Endothelial cell (in vitro differentiated cells): ENCODE measurements around the gene PAFAH1B1. TPM values are rescaled to one million over a fixed set of nuclear protein-coding genes. Genes with fewer than 3 reads are reported as not detected.

Experiments used
- DNase-seq: peaks from one replicate; pipeline ENCODE4 v3.0.0; 2021; ENCODE audit warnings: low spot score
- H3K27ac Mint-ChIP-seq: one replicate; pipeline ENCODE4 v1.8.0; 2021; ENCODE audit warnings: mixed read lengths, inconsistent platforms; ENCODE audit not compliant: unreplicated experiment
- H3K27me3 Mint-ChIP-seq: one replicate; pipeline ENCODE4 v1.8.0; 2021; ENCODE audit warnings: mild to moderate bottlenecking, moderate library complexity, mixed read lengths, inconsistent platforms; ENCODE audit not compliant: unreplicated experiment
- H3K36me3 Mint-ChIP-seq: one replicate; pipeline ENCODE4 v1.8.0; 2021; ENCODE audit warnings: mild to moderate bottlenecking, low read depth, mixed read lengths, inconsistent platforms; ENCODE audit not compliant: unreplicated experiment
- H3K4me1 Mint-ChIP-seq: one replicate; pipeline ENCODE4 v1.8.0; 2021; ENCODE audit warnings: mild to moderate bottlenecking, mixed read lengths, inconsistent platforms; ENCODE audit not compliant: unreplicated experiment
- H3K4me3 Mint-ChIP-seq: one replicate; pipeline ENCODE4 v1.8.0; 2021; ENCODE audit warnings: mild to moderate bottlenecking, mixed read lengths, inconsistent platforms; ENCODE audit not compliant: unreplicated experiment
- H3K9me3 Mint-ChIP-seq: one replicate; pipeline ENCODE4 v1.8.0; 2021; ENCODE audit warnings: mixed read lengths, inconsistent platforms; ENCODE audit not compliant: unreplicated experiment
- total RNA-seq: library from RNA; stranded (reverse); fragmentation: NEBNext Ultra II Directional; extraction: Animal tissue kit (Norgen Biotek cat#: 25700); gene quantifications from one replicate; pipeline ENCODE4 v1.2.1, GENCODE V29; 2021; ENCODE audit not compliant: unreplicated experiment
- TF ChIP-seq, protein P1 (sequence below): fragments of 200-600 bp; sonication (generic); IDR thresholded peaks from one replicate; pipeline ENCODE4 v1.5.0; 2021; ENCODE audit warnings: antibody characterized with exemption; ENCODE audit not compliant: unreplicated experiment

The PAFAH1B1 gene
- total RNA-seq, 1 donor from 2014 or later = 141 TPM

DNA sequence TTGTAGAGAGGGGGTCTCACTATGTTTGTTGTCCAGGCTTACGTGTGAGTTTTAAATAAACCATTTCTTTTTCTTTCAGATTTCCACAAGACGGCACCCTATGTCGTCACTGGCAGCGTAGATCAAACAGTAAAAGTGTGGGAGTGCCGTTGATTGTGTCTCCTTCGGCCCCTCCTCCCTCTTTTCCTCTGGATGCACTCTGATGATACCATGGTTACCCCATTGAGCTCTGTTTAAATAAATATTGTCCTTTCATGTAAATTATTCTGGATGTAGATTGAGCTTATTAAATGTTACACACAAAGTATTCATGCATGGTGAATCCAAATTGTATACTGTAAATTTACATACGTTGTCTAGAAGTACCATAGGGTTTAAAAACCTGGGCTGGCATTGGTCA lies 88.2 kb downstream of the PAFAH1B1 start:
- peaks cover 22% of the 10 kb centered on the region for H3K36me3 Mint-ChIP-seq
- H3K27me3 Mint-ChIP-seq = peaks cover 6% of the 10 kb centered on the region
- no peak overlapping the region for H3K27ac Mint-ChIP-seq
- TF ChIP-seq, protein P1, sequence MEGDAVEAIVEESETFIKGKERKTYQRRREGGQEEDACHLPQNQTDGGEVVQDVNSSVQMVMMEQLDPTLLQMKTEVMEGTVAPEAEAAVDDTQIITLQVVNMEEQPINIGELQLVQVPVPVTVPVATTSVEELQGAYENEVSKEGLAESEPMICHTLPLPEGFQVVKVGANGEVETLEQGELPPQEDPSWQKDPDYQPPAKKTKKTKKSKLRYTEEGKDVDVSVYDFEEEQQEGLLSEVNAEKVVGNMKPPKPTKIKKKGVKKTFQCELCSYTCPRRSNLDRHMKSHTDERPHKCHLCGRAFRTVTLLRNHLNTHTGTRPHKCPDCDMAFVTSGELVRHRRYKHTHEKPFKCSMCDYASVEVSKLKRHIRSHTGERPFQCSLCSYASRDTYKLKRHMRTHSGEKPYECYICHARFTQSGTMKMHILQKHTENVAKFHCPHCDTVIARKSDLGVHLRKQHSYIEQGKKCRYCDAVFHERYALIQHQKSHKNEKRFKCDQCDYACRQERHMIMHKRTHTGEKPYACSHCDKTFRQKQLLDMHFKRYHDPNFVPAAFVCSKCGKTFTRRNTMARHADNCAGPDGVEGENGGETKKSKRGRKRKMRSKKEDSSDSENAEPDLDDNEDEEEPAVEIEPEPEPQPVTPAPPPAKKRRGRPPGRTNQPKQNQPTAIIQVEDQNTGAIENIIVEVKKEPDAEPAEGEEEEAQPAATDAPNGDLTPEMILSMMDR = no peak
- H3K4me1 Mint-ChIP-seq = peaks cover 16% of the 10 kb centered on the region
- no peak for DNase-seq
- no peaks in the 10 kb centered on the region for H3K9me3 Mint-ChIP-seq
- H3K4me3 Mint-ChIP-seq = no peak overlapping the region

DNA sequence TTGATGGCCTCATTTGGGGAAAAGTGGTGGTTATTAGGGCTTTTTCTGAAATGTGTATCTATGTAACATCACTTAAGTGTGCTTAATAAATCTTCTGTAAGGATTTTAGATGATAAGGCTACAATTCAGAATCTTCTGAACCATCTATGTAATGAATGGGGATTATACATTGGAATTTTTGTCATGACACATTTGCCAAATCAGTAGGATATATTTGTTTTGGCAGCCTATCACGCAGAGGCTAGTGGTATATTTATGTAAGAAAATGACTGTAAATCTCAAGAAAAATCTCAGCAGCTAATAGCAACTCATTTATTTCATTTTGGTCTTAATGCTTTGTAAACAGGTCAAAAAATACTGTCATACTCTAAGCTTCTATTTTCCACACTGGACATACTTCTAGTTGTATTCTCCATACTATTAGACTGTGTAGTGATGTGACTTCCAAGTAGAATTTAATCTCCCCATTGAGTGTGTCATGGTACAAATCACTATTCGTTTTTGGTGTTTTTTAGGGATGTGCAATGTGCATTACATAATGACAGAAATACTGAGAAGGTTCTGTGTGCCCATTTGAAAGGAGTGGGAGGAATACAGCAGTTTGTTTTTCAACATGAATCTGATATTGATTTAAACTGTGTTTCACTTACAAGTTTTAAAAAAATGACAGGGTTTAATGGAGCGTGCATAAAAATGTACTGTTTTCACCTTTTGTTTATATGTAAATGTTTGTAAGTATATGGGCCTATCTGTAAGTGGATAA lies 88.9 kb downstream of the PAFAH1B1 start:
- no peak overlapping the region for H3K27ac Mint-ChIP-seq
- DNase-seq = no peak
- no peak overlapping the region for H3K4me3 Mint-ChIP-seq
- H3K4me1 Mint-ChIP-seq = peaks cover 16% of the 10 kb centered on the region
- TF ChIP-seq, protein P1 = no peak
- H3K9me3 Mint-ChIP-seq = no peaks in the 10 kb centered on the region
- peaks cover 6% of the 10 kb centered on the region for H3K27me3 Mint-ChIP-seq
- peaks cover 18% of the 10 kb centered on the region for H3K36me3 Mint-ChIP-seq

DNA sequence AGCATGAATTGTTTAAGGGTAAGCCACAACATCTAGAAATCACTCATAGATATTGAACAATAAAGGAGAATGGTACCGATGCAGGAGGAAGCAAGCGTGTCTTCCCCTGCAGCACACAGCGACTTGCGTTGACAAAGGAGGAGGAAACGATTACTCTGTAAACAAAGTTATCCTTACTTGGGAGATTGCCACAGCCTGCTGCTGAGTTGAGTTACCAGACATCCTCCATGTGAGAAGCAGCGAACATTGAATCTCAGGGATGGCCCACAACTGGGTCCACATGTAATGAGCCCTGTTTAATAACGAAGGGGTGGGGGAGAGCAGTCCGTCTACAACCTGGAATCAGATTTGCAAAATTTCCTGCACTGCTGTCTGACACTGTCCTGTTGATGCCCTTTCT lies 90.5 kb downstream of the PAFAH1B1 start:
- no peak overlapping the region for H3K27ac Mint-ChIP-seq
- H3K9me3 Mint-ChIP-seq = no peaks in the 10 kb centered on the region
- TF ChIP-seq, protein P1 = no peak
- DNase-seq = no peak
- no peak overlapping the region for H3K4me3 Mint-ChIP-seq
- H3K27me3 Mint-ChIP-seq = peaks cover 16% of the 10 kb centered on the region
- peaks cover 18% of the 10 kb centered on the region for H3K36me3 Mint-ChIP-seq
- H3K4me1 Mint-ChIP-seq = peaks cover 24% of the 10 kb centered on the region

DNA sequence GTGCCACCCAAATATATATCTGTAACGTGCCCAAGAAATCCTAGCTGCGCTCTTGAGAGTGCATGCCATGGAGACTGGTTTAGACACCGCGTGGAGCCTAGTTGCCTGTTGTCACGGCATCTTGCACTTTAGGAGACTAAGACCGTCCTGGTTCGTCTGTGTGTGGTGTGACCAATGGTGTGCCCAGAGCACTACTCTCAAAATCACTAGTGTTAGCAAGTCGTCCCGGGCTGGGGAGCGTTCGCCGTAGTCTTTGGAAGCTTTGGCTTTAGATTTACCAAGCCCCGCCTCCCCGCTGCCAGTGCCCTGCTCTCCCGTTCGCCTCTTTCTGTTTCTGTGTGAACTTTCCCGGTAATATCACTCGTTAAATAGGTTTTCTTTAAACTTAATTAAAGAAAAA lies 91.1 kb downstream of the PAFAH1B1 start:
- Mint-ChIP-seq H3K27me3 (peaks cover 16% of the 10 kb centered on the region), H3K36me3 (peaks cover 16% of the 10 kb centered on the region), H3K4me3 (no peak overlapping the region), H3K9me3 (no peaks in the 10 kb centered on the region), H3K27ac (no peak overlapping the region), H3K4me1 (peaks cover 27% of the 10 kb centered on the region)
- DNase-seq = no peak
- TF ChIP-seq, protein P1 = no peak

DNA sequence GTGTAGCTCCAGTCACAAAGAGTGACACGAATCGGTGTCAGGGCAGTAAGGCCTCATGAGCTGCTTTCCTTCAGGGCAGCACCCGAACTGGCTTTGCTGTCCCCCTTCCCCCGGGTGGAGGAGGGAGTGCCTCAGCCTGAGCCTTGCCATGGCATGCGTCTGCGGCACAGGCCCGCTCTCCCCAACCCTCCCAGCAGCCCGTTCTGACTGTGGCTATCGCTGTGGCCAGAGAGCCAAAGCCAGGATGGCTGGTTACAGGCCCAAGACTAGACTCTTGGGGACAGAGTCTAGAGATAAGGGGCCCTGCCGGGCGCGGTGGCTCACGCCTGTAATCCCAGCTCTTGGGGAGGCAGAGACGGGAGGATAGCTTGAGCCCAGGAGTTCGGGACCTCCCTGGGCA lies 92.2 kb downstream of the PAFAH1B1 start:
- H3K4me1 Mint-ChIP-seq = peaks cover 27% of the 10 kb centered on the region
- H3K36me3 Mint-ChIP-seq = peaks cover 9% of the 10 kb centered on the region
- H3K4me3 Mint-ChIP-seq = no peak overlapping the region
- H3K27me3 Mint-ChIP-seq = peaks cover 16% of the 10 kb centered on the region
- TF ChIP-seq, protein P1 = no peak
- no peak for DNase-seq
- H3K9me3 Mint-ChIP-seq = no peaks in the 10 kb centered on the region
- H3K27ac Mint-ChIP-seq = no peak overlapping the region
